DND-41 (cell line): Measurements from ENCODE around the gene BZW2.

Experiments
- EZH2 ChIP-seq: IDR thresholded peaks from 3 replicates; pipeline ENCODE4 v1.6.1; 2012; ENCODE audit warnings: borderline replicate concordance, low read depth, mild to moderate bottlenecking, moderate library complexity, low read length, inconsistent platforms; ENCODE audit not compliant: severe bottlenecking
- TF ChIP-seq, protein P1 (sequence below): IDR thresholded peaks from 2 replicates; pipeline ENCODE4 v1.5.1; 2012; ENCODE audit warnings: borderline replicate concordance, low read length, moderate library complexity, mild to moderate bottlenecking; ENCODE audit not compliant: poor library complexity, severe bottlenecking; ENCODE audit errors: extremely low read depth

DNA sequence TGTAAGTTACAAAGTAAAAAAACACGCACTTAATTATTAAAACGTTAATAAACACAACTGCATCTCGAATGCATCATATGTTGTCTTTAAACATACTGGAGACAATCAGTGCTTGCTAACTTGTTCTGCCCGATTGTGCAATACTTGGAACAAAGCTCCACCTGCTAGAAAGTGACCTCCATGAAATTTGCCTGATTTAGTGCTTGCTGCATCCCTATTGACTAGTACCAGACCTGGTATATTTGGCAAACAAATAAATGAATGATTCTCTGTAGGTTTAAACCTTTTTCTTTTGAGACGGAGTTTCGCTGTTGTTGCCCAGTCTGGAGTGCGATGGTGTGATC, 6.2 kb downstream of the BZW2 start:
- TF ChIP-seq, protein P1, sequence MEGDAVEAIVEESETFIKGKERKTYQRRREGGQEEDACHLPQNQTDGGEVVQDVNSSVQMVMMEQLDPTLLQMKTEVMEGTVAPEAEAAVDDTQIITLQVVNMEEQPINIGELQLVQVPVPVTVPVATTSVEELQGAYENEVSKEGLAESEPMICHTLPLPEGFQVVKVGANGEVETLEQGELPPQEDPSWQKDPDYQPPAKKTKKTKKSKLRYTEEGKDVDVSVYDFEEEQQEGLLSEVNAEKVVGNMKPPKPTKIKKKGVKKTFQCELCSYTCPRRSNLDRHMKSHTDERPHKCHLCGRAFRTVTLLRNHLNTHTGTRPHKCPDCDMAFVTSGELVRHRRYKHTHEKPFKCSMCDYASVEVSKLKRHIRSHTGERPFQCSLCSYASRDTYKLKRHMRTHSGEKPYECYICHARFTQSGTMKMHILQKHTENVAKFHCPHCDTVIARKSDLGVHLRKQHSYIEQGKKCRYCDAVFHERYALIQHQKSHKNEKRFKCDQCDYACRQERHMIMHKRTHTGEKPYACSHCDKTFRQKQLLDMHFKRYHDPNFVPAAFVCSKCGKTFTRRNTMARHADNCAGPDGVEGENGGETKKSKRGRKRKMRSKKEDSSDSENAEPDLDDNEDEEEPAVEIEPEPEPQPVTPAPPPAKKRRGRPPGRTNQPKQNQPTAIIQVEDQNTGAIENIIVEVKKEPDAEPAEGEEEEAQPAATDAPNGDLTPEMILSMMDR, result no peak
- TF ChIP-seq EZH2, result no peak
